AG09309 (cell line): Measurements from ENCODE around the gene MBL2.

Experiments
- DNase-seq: peaks from one replicate; pipeline ENCODE4 v3.0.0-alpha.2; 2010; ENCODE audit warnings: low read depth
- H3K4me3 ChIP-seq: 2 replicates; pipeline ENCODE4 v1.5.1; 2011; ENCODE audit warnings: mild to moderate bottlenecking, low read depth, low read length, moderate library complexity; ENCODE audit not compliant: control insufficient read depth
- CTCF ChIP-seq: IDR thresholded peaks from 2 replicates; pipeline ENCODE4 v1.5.1; 2011; ENCODE audit warnings: mild to moderate bottlenecking, low read depth, low read length, inconsistent platforms; ENCODE audit not compliant: insufficient read depth, control insufficient read depth; ENCODE audit errors: missing control alignments

MBL2 gene

GRCh38 chr10:52738951-52739350 lies 33.6 kb downstream of the MBL2 start:
- H3K4me3 ChIP-seq, result no peak overlapping the region
- DNase-seq, result no peak
- TF ChIP-seq CTCF, result no peak

GRCh38 chr10:52729271-52730104 lies 43.1 kb downstream of the MBL2 start:
- DNase-seq, result no peak
- no peak overlapping the region for H3K4me3 ChIP-seq
- TF ChIP-seq CTCF, result peak; percentile 35

GRCh38 chr10:52720018-52720417 lies 52.6 kb downstream of the MBL2 start:
- no peak overlapping the region for H3K4me3 ChIP-seq
- TF ChIP-seq CTCF, result no peak
- no peak for DNase-seq
